ENCODE results near the gene RPS6KA4.

GRCh38 chr11:64364911-64365310, 5.9 kb downstream of the RPS6KA4 start:
- TF ChIP-seq, protein P1, sequence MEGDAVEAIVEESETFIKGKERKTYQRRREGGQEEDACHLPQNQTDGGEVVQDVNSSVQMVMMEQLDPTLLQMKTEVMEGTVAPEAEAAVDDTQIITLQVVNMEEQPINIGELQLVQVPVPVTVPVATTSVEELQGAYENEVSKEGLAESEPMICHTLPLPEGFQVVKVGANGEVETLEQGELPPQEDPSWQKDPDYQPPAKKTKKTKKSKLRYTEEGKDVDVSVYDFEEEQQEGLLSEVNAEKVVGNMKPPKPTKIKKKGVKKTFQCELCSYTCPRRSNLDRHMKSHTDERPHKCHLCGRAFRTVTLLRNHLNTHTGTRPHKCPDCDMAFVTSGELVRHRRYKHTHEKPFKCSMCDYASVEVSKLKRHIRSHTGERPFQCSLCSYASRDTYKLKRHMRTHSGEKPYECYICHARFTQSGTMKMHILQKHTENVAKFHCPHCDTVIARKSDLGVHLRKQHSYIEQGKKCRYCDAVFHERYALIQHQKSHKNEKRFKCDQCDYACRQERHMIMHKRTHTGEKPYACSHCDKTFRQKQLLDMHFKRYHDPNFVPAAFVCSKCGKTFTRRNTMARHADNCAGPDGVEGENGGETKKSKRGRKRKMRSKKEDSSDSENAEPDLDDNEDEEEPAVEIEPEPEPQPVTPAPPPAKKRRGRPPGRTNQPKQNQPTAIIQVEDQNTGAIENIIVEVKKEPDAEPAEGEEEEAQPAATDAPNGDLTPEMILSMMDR (IDR thresholded peaks at IDR 0.05) = no peak
- TF ChIP-seq EP300 (IDR thresholded peaks at IDR 0.05) (no peak), POLR2AphosphoS5 (IDR thresholded peaks at IDR 0.05) (no peak), POLR2A (IDR thresholded peaks at IDR 0.05; ENCODE audit: low read depth) (no peak)

Measured in esophagus muscularis mucosa (tissue), 4 donors.